ENCODE results near the gene MMD. TPM values are rescaled to one million over a fixed set of nuclear protein-coding genes. Genes with fewer than 3 reads are reported as not detected.

MMD gene
- polyA plus RNA-seq, 3 donors = 3.4 to 7.0 (median 4.6) TPM

GRCh38 chr17:55391764-55392467 is 29.7 kb downstream of the MMD start:
- no peak overlapping the region for H3K9ac ChIP-seq (ENCODE audit: insufficient read depth, low read length, poor library complexity, severe bottlenecking)
- peaks cover 0 to 2% (median 0%) of the 10 kb centered on the region in 3 donors for H3K27me3 Mint-ChIP-seq (ENCODE audit: low read depth in 3 of 3)
- H4K20me1 ChIP-seq (ENCODE audit: insufficient read depth, low read length) = no peaks in the 10 kb centered on the region
- H3K4me3 ChIP-seq (replicated peaks in 1 of 3; ENCODE audit: low read depth in 2 of 3, low read length in 3 of 3) = no peak overlapping the region
- 88% methylated on average over 1 of the region's 3 CpGs for WGBS (ENCODE audit: insufficient coverage)
- no peaks in the 10 kb centered on the region for H3K9me3 Mint-ChIP-seq
- intact Hi-C loops (cut with micrococcal nuclease) = no loop called here
- H3K4me1 ChIP-seq (ENCODE audit: control insufficient read depth in 1 of 2, insufficient read depth in 2 of 2, low read length in 2 of 2) = peaks cover 22 to 26% of the 10 kb centered on the region in 2 donors
- H3K4me1 Mint-ChIP-seq = peaks cover 23% of the 10 kb centered on the region
- no peak overlapping the region for H2AFZ ChIP-seq (ENCODE audit: insufficient read depth, low read depth, low read length, poor library complexity, severe bottlenecking)
- H3K4me3 Mint-ChIP-seq = no peak overlapping the region
- no peaks in the 10 kb centered on the region for H3K9me3 ChIP-seq (replicated peaks in 1 of 2; ENCODE audit: control insufficient read depth in 1 of 2, insufficient read depth in 1 of 2, low read length in 2 of 2)
- no peak overlapping the region for H3K4me2 ChIP-seq (replicated peaks; ENCODE audit: extremely low read depth, low read length, poor library complexity, severe bottlenecking)
- H3K27ac Mint-ChIP-seq = no peak overlapping the region
- H3K36me3 Mint-ChIP-seq = peaks cover 8 to 12% of the 10 kb centered on the region in 2 donors
- H3K27me3 ChIP-seq (ENCODE audit: control insufficient read depth in 2 of 2, insufficient read depth in 2 of 2, low read length in 2 of 2) = no peaks in the 10 kb centered on the region
- TF ChIP-seq, protein P1, sequence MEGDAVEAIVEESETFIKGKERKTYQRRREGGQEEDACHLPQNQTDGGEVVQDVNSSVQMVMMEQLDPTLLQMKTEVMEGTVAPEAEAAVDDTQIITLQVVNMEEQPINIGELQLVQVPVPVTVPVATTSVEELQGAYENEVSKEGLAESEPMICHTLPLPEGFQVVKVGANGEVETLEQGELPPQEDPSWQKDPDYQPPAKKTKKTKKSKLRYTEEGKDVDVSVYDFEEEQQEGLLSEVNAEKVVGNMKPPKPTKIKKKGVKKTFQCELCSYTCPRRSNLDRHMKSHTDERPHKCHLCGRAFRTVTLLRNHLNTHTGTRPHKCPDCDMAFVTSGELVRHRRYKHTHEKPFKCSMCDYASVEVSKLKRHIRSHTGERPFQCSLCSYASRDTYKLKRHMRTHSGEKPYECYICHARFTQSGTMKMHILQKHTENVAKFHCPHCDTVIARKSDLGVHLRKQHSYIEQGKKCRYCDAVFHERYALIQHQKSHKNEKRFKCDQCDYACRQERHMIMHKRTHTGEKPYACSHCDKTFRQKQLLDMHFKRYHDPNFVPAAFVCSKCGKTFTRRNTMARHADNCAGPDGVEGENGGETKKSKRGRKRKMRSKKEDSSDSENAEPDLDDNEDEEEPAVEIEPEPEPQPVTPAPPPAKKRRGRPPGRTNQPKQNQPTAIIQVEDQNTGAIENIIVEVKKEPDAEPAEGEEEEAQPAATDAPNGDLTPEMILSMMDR (IDR thresholded peaks at IDR 0.05) = no peak
- DNase-seq = no peak
- no peaks in the 10 kb centered on the region for H3K79me2 ChIP-seq (ENCODE audit: insufficient read depth, low read length)
- no peaks in the 10 kb centered on the region for H3K36me3 ChIP-seq (replicated peaks in 1 of 2; ENCODE audit: control insufficient read depth in 1 of 2, insufficient read depth in 2 of 2, low read length in 2 of 2)
- no peak overlapping the region for H3K27ac ChIP-seq (ENCODE audit: low read depth in 1 of 2, low read length in 2 of 2)

GRCh38 chr17:55391244-55391757 is 30.3 kb downstream of the MMD start:
- Histone ChIP-seq H3K27me3 (ENCODE audit: control insufficient read depth in 2 of 2, insufficient read depth in 2 of 2, low read length in 2 of 2) (no peaks in the 10 kb centered on the region), H2AFZ (ENCODE audit: insufficient read depth, low read depth, low read length, poor library complexity, severe bottlenecking) (no peak overlapping the region), H3K27ac (ENCODE audit: low read depth in 1 of 2, low read length in 2 of 2) (no peak overlapping the region), H4K20me1 (ENCODE audit: insufficient read depth, low read length) (no peaks in the 10 kb centered on the region), H3K79me2 (ENCODE audit: insufficient read depth, low read length) (no peaks in the 10 kb centered on the region), H3K9ac (ENCODE audit: insufficient read depth, low read length, poor library complexity, severe bottlenecking) (no peak overlapping the region), H3K36me3 (replicated peaks in 1 of 2; ENCODE audit: control insufficient read depth in 1 of 2, insufficient read depth in 2 of 2, low read length in 2 of 2) (no peaks in the 10 kb centered on the region), H3K9me3 (replicated peaks in 1 of 2; ENCODE audit: control insufficient read depth in 1 of 2, insufficient read depth in 1 of 2, low read length in 2 of 2) (no peaks in the 10 kb centered on the region), H3K4me3 (replicated peaks in 1 of 3; ENCODE audit: low read depth in 2 of 3, low read length in 3 of 3) (no peak overlapping the region), H3K4me1 (ENCODE audit: control insufficient read depth in 1 of 2, insufficient read depth in 2 of 2, low read length in 2 of 2) (peaks cover 22 to 26% of the 10 kb centered on the region in 2 donors), H3K4me2 (replicated peaks; ENCODE audit: extremely low read depth, low read length, poor library complexity, severe bottlenecking) (no peak overlapping the region)
- Mint-ChIP-seq H3K4me3 (no peak overlapping the region), H3K4me1 (peaks cover 21% of the 10 kb centered on the region), H3K27me3 (ENCODE audit: low read depth in 3 of 3) (peaks cover 0 to 2% (median 0%) of the 10 kb centered on the region in 3 donors), H3K36me3 (peaks cover 8 to 10% of the 10 kb centered on the region in 2 donors), H3K9me3 (peaks cover 0 to 2% (median 0%) of the 10 kb centered on the region in 7 donors), H3K27ac (peak overlapping the region in 1 of 7 donors; percentile 10)
- TF ChIP-seq, protein P1 (IDR thresholded peaks at IDR 0.05) = no peak
- 97% methylated on average over 4 of the region's 4 CpGs for WGBS (ENCODE audit: insufficient coverage)
- DNase-seq = no peak
- intact Hi-C loops (cut with micrococcal nuclease) = no loop called here

Measured in CD14-positive monocyte (primary cell).